ENCODE results near the gene FOXRED2. TPM values are rescaled to one million over a fixed set of nuclear protein-coding genes. Genes with fewer than 3 reads are reported as not detected.

FOXRED2 gene
- total RNA-seq, 1 experiment from 2014 or later = 19.9 TPM

DNA sequence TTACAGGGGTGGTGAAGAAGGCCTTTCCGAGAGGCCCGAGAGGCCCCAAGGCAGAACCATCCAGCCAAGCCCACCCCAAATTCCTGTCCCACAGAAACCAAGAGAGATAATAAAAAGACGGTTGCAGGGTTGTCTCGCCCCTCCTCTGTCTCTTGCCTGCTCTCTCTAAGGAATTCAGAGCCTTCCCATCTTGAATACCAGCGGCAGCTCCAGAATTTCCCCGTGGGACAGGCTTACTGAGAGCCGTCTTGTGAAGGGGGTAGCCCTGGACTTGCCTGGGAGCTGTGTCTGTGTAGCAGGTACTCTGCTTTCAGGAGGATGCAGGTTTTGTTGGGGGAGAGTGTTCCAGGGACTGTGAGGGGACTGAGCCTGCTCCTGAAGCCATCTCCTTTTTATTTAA is 31.7 kb upstream of the FOXRED2 start:
- POLR2A ChIA-PET = interaction anchor here (1.5 kb wide), 1 partner anchor 9 kb away, joined by 7 read pairs; the partner anchor contains the start of gene EIF3D
- no peaks in the 10 kb centered on the region for H3K9me3 ChIP-seq (ENCODE audit: control insufficient read depth in 1 of 2, insufficient read depth in 1 of 2, low read depth in 1 of 2, low read length in 2 of 2)
- CTCF ChIA-PET = no interaction called here
- no TSS peak for BruUV-seq (replicated peaks)
- H3K27ac ChIP-seq (ENCODE audit: low read depth, low read length) = no peak overlapping the region
- no peaks in the 10 kb centered on the region for H3K36me3 ChIP-seq (ENCODE audit: control insufficient read depth in 1 of 2, insufficient read depth in 2 of 2, low read length in 2 of 2)
- no peaks in the 10 kb centered on the region for H3K27me3 ChIP-seq (ENCODE audit: insufficient read depth, low read length)
- no peak overlapping the region for H3K4me2 ChIP-seq (ENCODE audit: low read length)
- H3K79me2 ChIP-seq (ENCODE audit: insufficient read depth, low read length) = no peaks in the 10 kb centered on the region
- DNase-seq (ENCODE audit: low read depth, low spot score) = no peak
- intact Hi-C loops (cut with micrococcal nuclease) = no loop called here
- H3K9ac ChIP-seq (ENCODE audit: low read length) = no peak overlapping the region
- H3K4me1 ChIP-seq (ENCODE audit: control insufficient read depth in 1 of 2, insufficient read depth in 2 of 2, low read length in 2 of 2) = peaks cover 14 to 24% of the 10 kb centered on the region in 2 experiments
- H2AFZ ChIP-seq (ENCODE audit: low read depth, low read length, poor library complexity, severe bottlenecking) = no peak overlapping the region
- H4K20me1 ChIP-seq (ENCODE audit: insufficient read depth) = no peaks in the 10 kb centered on the region
- no peak for TF ChIP-seq POLR2AphosphoS5 (IDR thresholded peaks at IDR 0.05; ENCODE audit: low read depth, low read length)
- no peak for TF ChIP-seq ZNF274 (IDR thresholded peaks at IDR 0.05; ENCODE audit: low read depth, low read length)
- no peak overlapping the region for H3K4me3 ChIP-seq (replicated peaks in 1 of 2; ENCODE audit: low read depth in 1 of 2, low read length in 2 of 2)
- H3K9me2 ChIP-seq (ENCODE audit: insufficient read depth) = no peaks in the 10 kb centered on the region
- ATAC-seq = no peak
- RAD21 ChIA-PET (ENCODE audit: low non-redundant PET in 1 of 2, low total read pairs in 2 of 2, uncharacterized antibody in 2 of 2, unreplicated experiment in 2 of 2) = no interaction called here

DNA sequence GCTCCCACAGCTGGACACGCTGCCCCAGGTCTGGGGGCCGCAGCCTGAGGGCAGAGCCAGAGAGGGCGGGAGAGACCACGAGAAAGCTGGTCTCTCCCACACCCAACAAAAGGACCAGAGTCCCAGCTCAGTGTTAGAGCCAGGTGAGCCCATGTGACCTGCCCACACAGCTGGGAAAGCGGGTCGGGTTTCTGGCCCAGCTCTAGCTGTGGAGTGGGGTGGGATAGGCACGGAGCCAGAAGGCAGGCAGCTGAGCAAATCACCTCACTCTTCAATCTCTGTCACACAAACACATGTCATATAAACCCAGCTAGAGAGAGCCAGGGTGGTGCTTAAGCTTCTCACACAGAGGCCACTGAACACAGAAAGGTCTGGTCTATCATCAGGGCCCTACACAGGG is 29.9 kb upstream of the FOXRED2 start:
- CTCF ChIA-PET = no interaction called here
- Histone ChIP-seq H3K9me3 (ENCODE audit: control insufficient read depth in 1 of 2, insufficient read depth in 1 of 2, low read depth in 1 of 2, low read length in 2 of 2) (no peaks in the 10 kb centered on the region), H3K9me2 (ENCODE audit: insufficient read depth) (no peaks in the 10 kb centered on the region), H3K4me2 (ENCODE audit: low read length) (no peak overlapping the region), H3K9ac (ENCODE audit: low read length) (no peak overlapping the region), H4K20me1 (ENCODE audit: insufficient read depth) (no peaks in the 10 kb centered on the region), H3K4me3 (replicated peaks in 1 of 2; ENCODE audit: low read depth in 1 of 2, low read length in 2 of 2) (no peak overlapping the region), H3K4me1 (ENCODE audit: control insufficient read depth in 1 of 2, insufficient read depth in 2 of 2, low read length in 2 of 2) (peaks cover 8 to 12% of the 10 kb centered on the region in 2 experiments), H2AFZ (ENCODE audit: low read depth, low read length, poor library complexity, severe bottlenecking) (no peak overlapping the region), H3K79me2 (ENCODE audit: insufficient read depth, low read length) (no peaks in the 10 kb centered on the region), H3K36me3 (ENCODE audit: control insufficient read depth in 1 of 2, insufficient read depth in 2 of 2, low read length in 2 of 2) (no peaks in the 10 kb centered on the region), H3K27ac (ENCODE audit: low read depth, low read length) (no peak overlapping the region), H3K27me3 (ENCODE audit: insufficient read depth, low read length) (no peaks in the 10 kb centered on the region)
- no peak for ATAC-seq
- POLR2A ChIA-PET = no interaction called here
- RAD21 ChIA-PET (ENCODE audit: low non-redundant PET in 1 of 2, low total read pairs in 2 of 2, uncharacterized antibody in 2 of 2, unreplicated experiment in 2 of 2) = no interaction called here
- no peak for DNase-seq (ENCODE audit: low read depth, low spot score)
- no TSS peak for BruUV-seq (replicated peaks)
- intact Hi-C loops (cut with micrococcal nuclease) = no loop called here
- TF ChIP-seq, protein P1, sequence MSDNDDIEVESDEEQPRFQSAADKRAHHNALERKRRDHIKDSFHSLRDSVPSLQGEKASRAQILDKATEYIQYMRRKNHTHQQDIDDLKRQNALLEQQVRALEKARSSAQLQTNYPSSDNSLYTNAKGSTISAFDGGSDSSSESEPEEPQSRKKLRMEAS (IDR thresholded peaks at IDR 0.05) = no peak
- TF ChIP-seq, protein P2, sequence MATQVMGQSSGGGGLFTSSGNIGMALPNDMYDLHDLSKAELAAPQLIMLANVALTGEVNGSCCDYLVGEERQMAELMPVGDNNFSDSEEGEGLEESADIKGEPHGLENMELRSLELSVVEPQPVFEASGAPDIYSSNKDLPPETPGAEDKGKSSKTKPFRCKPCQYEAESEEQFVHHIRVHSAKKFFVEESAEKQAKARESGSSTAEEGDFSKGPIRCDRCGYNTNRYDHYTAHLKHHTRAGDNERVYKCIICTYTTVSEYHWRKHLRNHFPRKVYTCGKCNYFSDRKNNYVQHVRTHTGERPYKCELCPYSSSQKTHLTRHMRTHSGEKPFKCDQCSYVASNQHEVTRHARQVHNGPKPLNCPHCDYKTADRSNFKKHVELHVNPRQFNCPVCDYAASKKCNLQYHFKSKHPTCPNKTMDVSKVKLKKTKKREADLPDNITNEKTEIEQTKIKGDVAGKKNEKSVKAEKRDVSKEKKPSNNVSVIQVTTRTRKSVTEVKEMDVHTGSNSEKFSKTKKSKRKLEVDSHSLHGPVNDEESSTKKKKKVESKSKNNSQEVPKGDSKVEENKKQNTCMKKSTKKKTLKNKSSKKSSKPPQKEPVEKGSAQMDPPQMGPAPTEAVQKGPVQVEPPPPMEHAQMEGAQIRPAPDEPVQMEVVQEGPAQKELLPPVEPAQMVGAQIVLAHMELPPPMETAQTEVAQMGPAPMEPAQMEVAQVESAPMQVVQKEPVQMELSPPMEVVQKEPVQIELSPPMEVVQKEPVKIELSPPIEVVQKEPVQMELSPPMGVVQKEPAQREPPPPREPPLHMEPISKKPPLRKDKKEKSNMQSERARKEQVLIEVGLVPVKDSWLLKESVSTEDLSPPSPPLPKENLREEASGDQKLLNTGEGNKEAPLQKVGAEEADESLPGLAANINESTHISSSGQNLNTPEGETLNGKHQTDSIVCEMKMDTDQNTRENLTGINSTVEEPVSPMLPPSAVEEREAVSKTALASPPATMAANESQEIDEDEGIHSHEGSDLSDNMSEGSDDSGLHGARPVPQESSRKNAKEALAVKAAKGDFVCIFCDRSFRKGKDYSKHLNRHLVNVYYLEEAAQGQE (IDR thresholded peaks at IDR 0.05; ENCODE audit: low read depth) = no peak
- TF ChIP-seq, protein P3, sequence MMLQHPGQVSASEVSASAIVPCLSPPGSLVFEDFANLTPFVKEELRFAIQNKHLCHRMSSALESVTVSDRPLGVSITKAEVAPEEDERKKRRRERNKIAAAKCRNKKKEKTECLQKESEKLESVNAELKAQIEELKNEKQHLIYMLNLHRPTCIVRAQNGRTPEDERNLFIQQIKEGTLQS (IDR thresholded peaks at IDR 0.05) = no peak
- TF ChIP-seq EZH2phosphoT487 (IDR thresholded peaks at IDR 0.05; ENCODE audit: borderline replicate concordance) (no peak), POLR2A (IDR thresholded peaks at IDR 0.05; ENCODE audit: borderline replicate concordance, extremely low read depth, insufficient read depth, insufficient read length) (no peak), SIN3A (IDR thresholded peaks at IDR 0.05; ENCODE audit: low read depth) (no peak), SRF (IDR thresholded peaks at IDR 0.05; ENCODE audit: low read depth) (no peak), POLR2AphosphoS5 (IDR thresholded peaks at IDR 0.05; ENCODE audit: low read depth, low read length) (no peak), ZFX (IDR thresholded peaks at IDR 0.05) (no peak), EZH2 (IDR thresholded peaks at IDR 0.05) (no peak), EGR1 (IDR thresholded peaks at IDR 0.05; ENCODE audit: low read depth) (no peak), CEBPB (IDR thresholded peaks at IDR 0.05; ENCODE audit: low read depth) (no peak), ZNF274 (IDR thresholded peaks at IDR 0.05; ENCODE audit: low read depth, low read length) (no peak), JUND (IDR thresholded peaks at IDR 0.05) (no peak)
- TF ChIP-seq, protein P4, sequence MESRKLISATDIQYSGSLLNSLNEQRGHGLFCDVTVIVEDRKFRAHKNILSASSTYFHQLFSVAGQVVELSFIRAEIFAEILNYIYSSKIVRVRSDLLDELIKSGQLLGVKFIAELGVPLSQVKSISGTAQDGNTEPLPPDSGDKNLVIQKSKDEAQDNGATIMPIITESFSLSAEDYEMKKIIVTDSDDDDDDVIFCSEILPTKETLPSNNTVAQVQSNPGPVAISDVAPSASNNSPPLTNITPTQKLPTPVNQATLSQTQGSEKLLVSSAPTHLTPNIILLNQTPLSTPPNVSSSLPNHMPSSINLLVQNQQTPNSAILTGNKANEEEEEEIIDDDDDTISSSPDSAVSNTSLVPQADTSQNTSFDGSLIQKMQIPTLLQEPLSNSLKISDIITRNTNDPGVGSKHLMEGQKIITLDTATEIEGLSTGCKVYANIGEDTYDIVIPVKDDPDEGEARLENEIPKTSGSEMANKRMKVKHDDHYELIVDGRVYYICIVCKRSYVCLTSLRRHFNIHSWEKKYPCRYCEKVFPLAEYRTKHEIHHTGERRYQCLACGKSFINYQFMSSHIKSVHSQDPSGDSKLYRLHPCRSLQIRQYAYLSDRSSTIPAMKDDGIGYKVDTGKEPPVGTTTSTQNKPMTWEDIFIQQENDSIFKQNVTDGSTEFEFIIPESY (IDR thresholded peaks at IDR 0.05; ENCODE audit: extremely low read depth, insufficient replicate concordance, low read length) = no peak
